SK-MEL-5 (cell line): ENCODE measurements around the gene CAPN7. TPM values are rescaled to one million over a fixed set of nuclear protein-coding genes. Genes with fewer than 3 reads are reported as not detected.

Source experiments
- DNase-seq: peaks from one replicate; pipeline ENCODE4 v3.0.0-alpha.2; 2016; ENCODE audit warnings: low read depth, low spot score
- in situ Hi-C: cut with HindIII; loops from 2 replicates; pipeline ENCODE4 v1.10.0; 2016; ENCODE audit warnings: low sequenced_read_pairs, high pct_unique_total_duplicates, low pct_unique_long_range_greater_than_20kb
- total RNA-seq: library from RNA; depleted of rRNA; stranded (reverse); fragments of >200 nt; shearing (Covaris generic); gene quantifications from 2 replicates; pipeline ENCODE4 v1.2.3, GENCODE V29; 2014

The CAPN7 gene
- total RNA-seq, 1 experiment from 2014 or later = 36.0 TPM

DNA sequence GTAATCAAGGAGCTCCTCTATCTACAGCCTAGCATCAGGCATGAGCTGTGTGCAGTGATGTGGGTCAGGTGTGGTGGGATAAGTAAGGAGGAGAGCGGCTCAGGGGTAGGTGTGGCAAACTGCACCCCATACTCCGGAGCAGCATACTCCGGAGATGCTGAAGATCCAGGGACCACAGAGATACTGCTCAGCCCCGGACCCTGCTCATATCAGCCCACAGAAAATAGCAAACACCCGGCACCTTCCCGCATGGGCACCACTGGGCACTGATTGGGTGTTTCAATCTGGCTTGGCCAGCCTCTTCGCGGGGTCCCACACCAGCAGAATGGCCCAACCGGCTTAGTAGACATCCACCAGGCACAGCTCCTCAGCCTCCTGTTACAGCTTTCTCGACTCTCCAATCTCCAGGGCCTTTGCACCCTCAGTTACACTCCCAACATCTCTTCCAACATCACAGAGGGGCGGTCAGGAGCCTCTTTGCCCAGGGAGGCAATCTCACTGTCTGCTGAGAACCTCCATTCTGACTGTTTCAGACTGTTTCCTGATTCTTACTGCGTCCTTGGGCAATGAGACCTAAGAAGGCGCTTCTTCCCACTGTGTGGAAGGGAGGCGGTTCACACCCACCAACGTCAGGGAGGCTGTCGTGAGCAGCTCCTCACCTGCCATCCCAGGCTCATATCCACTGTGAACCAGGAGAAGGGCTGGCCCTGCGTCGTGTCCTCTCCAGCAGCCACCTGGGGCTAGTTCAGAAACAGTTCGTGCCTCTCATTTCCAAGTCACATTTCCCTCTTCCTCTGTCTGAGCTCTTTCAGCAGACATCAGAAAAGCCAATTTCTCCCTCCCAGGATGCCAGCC is 59.8 kb downstream of the CAPN7 start:
- no peak for DNase-seq
- in situ Hi-C loops = no loop called here

GRCh38 chr3:15266510-15267376 is 60.7 kb downstream of the CAPN7 start:
- in situ Hi-C loops = no loop called here

DNA sequence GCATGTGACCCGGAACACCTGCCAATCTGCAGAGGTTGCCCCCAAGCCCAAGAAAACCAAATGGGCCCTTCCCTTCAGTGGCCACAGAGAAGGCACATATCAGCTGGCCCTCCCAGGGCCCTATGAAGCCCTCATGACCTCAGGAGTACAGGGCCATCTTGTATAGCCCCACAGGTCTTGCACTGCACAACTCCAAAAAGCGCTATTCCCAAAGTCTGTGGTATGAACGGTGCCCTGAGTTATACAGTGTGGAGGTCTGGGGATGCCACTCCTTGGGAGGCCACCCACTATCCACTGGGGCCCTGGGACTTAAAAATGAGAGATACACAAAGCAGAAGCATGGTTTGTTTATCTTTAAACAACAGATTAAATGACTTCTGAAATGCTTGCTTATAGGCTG is 61.5 kb downstream of the CAPN7 start:
- in situ Hi-C loops = no loop called here

More at GRCh38 chr3:15266510-15267376, 60.7 kb downstream of the CAPN7 start:
- no peak for DNase-seq

GRCh38 chr3:15268033-15268631 is 62.1 kb downstream of the CAPN7 start:
- in situ Hi-C loops = no loop called here
- DNase-seq = peak; percentile 90

More for the DNA sequence above, 61.5 kb downstream of the CAPN7 start:
- DNase-seq = no peak

DNA sequence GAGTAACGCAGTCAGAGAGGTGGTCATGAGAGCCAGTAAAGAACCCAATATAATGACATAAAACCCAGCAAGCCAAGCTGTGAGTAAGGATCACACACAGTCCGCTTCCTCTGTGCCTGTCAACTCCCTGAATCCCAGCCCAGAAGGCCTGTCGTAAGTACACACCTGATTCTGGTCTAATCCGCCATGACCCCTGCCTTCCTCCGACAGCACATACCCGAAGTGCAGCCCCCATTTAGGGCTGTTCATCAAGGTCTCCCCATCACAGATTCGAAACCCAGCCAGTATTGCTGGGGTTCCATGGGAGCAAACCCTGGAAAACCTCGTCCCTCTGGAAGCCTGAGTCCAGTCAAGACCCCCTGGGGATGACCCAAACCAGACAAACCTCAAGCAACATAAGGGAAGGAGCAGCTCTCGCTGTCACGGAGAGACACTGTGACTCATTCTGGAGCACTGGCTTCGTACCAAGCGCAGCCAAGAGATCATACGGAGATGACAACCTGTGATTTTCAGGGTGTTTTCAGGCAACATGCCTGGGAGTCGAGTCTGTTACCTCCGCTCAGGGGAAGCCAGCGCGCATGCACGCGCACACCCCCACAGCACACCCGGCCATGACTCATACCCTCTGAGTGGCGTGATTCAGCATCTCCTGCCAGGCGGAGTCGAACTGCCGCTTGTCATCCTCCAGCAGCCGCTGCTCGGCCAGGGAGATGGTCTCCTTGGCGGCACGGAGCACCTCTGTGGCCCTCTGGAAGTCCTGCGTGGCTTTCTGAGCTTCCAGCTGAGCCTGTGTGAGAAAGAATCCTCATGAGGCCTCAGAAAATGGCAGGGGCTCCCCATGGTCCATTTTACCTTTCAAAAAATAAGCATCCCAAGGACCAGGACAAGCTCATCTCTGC is 63.3 kb downstream of the CAPN7 start:
- peak; percentile 90 for DNase-seq
- in situ Hi-C loops = no loop called here

DNA sequence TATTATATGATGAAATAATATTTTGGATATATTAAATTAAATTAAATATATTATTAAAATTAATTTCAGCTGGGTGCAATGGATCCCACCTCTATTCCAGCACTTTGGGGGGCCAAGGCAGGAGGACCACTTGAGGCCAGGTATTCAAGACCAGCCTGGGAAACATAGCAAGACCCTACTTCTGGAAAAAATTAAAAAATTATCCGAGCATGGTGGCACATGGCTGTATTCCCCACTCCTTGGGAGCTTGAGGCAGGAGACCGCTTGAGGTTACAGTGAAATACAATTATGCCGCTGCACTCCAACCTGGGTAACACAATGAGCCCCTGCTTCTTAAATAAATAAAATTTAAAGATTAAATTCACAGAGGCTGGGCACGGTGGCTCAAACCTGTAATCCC is 65.0 kb downstream of the CAPN7 start:
- in situ Hi-C loops = no loop called here
- no peak for DNase-seq

GRCh38 chr3:15271785-15272381 is 65.8 kb downstream of the CAPN7 start:
- DNase-seq = no peak
- in situ Hi-C loops = no loop called here

DNA sequence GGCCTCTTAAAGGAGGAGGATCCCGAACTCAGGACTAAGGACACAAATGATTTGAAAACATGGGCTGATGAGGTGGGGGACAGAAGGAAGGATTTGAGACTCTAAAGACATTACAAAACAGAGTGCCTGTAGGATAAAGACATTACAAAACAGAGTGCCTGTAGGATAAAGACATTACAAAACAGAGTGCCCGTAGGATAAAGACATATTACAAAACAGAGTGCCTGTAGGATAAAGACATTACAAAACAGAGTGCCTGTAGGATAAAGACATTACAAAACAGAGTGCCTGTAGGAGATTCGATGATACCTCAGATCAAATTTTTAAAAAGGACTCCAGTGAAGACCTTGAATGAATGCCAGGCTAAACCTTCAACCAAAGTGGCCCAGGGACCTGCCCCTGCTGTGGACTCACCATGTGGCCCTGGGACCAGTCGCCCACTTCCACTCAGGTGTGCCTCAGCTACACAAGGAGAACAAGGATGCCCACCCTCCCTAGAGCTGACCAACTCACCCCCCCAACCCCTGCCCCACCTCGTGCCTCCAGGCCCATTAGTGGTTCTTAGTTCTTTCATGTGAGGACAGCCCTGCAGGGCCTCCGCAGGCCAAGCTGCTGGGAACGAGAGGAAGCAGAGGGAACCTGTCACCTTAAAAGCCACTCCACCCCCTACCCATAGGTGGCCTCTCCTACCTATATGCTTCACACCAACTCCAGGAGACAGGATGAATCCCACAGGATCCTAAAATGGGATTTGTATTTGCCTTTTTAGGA is 66.6 kb downstream of the CAPN7 start:
- DNase-seq = no peak
- in situ Hi-C loops = no loop called here

DNA sequence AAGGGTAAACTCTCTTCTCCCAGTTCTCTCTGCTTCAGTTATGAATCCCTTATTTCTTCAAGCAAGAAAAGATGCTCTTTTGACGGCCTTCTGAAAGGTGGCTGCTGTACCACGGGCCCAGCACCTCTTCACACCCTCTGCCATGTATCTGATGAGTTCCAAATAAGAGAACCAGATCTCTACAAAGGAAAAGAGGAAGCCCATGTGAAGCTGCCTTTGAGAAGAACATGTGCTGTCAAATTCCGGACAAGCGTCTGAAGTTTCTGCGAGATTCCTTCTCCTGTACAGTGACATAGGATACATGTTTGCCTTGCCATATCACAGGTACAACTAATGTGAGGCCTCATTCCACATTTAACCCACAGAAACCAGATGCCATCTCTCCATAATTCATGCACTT is 67.2 kb downstream of the CAPN7 start:
- no peak for DNase-seq
- in situ Hi-C loops = no loop called here

DNA sequence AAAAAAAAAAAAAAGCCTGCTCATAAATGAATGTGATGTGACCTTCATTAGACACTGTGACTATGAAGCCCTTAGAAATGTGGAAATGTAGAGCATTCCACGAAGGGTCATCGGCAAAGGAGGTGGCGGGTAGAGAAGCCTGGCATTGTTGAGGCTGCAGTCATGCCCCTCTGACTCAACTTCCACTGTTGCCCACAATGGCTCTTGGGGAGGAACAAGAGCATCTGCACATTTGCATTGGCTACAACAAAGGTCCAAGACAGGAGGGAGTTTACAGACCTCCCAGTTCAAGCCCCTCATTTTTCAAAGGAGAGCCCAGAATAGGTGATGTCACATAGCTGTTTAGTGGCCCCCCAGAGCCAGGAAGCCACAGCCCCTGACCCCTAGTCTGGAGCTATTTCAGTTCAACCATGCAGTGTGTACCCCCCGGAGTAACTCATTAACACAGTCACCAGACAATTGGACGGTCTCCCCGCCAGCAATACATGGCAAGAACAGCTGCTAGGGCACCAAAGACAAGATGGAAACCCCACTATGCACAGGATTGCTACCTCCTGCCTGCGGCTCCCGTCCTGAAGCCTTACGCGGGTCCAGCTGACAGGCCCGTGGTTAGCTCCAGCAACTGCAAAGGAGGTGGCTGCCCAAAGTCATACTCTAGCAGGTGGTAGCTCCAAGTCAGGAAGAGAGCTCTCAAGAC is 70.1 kb downstream of the CAPN7 start:
- in situ Hi-C loops = no loop called here
- DNase-seq = peak; percentile 77

GRCh38 chr3:15277861-15278500 is 71.9 kb downstream of the CAPN7 start:
- in situ Hi-C loops = no loop called here

DNA sequence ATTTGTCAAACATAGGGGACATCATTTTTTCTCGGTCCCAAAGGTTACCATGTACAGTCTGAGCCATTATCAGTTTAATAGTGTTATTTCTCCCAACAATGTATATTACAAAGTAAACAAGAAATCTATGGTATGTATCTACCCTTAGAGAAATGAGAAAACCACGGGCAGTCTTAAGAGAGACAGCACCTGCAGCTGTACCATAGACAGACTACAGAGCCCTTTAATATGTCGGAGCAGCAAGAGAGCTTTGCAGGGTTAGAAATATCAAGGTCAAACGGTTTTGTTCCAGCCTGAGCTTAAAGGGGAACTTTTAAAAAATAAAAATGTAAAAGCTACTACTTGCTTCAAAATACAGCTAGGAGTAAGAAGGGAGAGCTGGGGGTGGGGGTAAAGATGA is 73.2 kb downstream of the CAPN7 start:
- no peak for DNase-seq
- in situ Hi-C loops = no loop called here

More at GRCh38 chr3:15277861-15278500, 71.9 kb downstream of the CAPN7 start:
- DNase-seq = no peak

- in situ Hi-C loops = no loop called here
- no peak for DNase-seq
Measured at GRCh38 chr3:15279671-15280402, 73.8 kb downstream of the CAPN7 start.

DNA sequence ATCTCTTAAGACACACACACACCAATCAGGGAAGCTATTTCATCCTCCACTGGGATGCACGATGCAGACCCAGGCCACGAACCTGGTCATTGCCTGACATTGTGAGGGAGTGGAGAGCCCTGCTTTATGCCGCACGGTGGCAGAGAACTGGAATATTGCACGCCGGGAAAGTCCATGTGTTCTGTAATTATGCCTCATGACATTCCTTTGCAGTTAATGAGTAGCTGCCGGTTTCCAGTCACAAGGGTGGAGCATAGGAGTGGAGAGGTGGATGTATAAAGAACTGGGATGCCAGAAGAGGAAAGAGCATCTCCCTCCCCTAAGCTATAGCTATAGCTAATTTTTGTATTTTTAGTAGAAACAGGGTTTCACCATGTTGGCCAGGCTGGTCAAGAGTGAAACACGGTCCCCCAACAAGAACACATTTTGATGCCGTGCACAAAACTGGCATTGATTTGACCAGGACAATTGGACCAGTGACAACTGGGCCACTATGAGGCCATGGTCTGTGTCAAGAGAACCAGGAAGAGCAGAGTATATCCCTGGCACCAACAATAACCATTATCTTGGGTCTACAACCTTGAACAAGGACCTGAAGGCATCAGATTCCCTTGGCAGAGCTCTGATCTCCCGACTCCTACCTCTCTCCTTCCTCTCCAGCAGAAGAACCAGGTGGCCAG is 74.9 kb downstream of the CAPN7 start:
- in situ Hi-C loops = no loop called here
- DNase-seq = no peak
